ENCODE measurements around the gene FGF4. TPM values are rescaled to one million over a fixed set of nuclear protein-coding genes. Genes with fewer than 3 reads are reported as not detected.

The FGF4 gene
- total RNA-seq, 1 experiment from 2014 or later = not detected

DNA sequence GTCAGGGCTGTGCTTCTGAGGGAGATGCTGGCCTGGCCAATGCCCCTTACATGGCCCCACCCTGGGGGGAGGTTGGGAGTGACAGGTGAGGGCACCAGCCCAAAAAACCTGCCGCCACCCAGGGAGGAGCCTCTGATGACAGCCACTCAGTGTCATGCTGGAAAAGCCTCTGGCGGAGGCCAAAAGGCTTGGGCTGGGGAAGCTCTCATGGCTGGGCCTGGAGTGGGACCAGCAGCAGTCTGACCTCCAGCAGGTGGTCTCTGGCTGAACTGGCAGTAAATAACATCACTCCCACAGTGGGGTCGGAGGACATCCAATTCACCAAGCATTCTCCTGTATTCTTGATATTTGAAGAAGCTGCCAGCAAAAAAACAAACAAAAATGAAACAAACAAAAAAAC, 24.0 kb upstream of the FGF4 start:
- Histone ChIP-seq H3K4me3 (no peak overlapping the region), H3K27me3 (no peaks in the 10 kb centered on the region), H3K27ac (no peak overlapping the region), H3K36me3 (no peaks in the 10 kb centered on the region), H3K9me3 (replicated peaks) (no peaks in the 10 kb centered on the region), H3K4me1 (no peaks in the 10 kb centered on the region)
- DNase-seq = no peak

DNA sequence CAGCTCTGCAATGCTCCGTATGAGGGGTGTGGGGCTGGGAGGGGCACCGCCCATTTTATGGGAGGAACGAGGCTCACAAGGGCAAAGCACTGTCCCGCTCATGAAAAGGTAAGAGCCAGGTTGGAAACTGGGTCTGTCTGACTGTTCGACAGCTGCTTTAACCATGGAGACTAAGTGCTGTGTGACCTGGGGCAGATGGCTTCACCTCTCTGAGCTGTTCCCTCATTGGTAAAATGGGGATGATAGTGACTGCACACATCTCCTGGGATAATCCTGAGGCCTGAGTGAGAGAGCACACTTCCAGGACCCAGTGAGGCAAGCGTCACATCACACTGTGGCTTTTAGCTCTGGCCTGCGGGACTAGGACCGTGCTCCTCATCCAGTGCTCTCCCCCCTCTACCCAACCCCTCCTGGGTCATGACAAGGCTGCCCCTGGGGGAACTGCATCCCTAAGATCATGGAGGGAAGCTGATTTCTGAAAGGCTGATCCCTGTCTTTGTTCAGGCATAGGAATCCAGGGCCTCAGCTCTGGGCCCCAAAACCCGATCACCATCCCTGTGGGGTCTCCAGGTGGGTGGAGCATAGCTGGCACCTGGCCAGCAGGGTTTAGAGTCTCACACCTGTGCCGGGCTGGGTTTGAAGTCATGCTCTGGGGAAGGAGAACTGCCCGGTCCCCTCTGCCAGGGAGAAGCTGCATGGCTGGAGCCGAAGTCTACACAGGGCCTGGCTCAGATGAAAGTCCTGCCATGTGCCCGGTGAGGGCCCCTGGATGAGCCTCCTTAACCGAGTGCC, 22.8 kb upstream of the FGF4 start:
- Histone ChIP-seq H3K4me3 (no peak overlapping the region), H3K36me3 (no peaks in the 10 kb centered on the region), H3K4me1 (no peaks in the 10 kb centered on the region), H3K27ac (no peak overlapping the region), H3K9me3 (replicated peaks) (no peaks in the 10 kb centered on the region), H3K27me3 (no peaks in the 10 kb centered on the region)
- DNase-seq = no peak

- H3K27ac ChIP-seq = no peak overlapping the region
- H3K4me3 ChIP-seq = no peak overlapping the region
- DNase-seq = no peak
- no peaks in the 10 kb centered on the region for H3K4me1 ChIP-seq
- H3K9me3 ChIP-seq (replicated peaks) = no peaks in the 10 kb centered on the region
- no peaks in the 10 kb centered on the region for H3K27me3 ChIP-seq
- H3K36me3 ChIP-seq = no peaks in the 10 kb centered on the region
Observed at GRCh38 chr11:69797156-69797555, 22.0 kb upstream of the FGF4 start.

GRCh38 chr11:69796063-69796462, 20.9 kb upstream of the FGF4 start:
- no peaks in the 10 kb centered on the region for H3K4me1 ChIP-seq

DNA sequence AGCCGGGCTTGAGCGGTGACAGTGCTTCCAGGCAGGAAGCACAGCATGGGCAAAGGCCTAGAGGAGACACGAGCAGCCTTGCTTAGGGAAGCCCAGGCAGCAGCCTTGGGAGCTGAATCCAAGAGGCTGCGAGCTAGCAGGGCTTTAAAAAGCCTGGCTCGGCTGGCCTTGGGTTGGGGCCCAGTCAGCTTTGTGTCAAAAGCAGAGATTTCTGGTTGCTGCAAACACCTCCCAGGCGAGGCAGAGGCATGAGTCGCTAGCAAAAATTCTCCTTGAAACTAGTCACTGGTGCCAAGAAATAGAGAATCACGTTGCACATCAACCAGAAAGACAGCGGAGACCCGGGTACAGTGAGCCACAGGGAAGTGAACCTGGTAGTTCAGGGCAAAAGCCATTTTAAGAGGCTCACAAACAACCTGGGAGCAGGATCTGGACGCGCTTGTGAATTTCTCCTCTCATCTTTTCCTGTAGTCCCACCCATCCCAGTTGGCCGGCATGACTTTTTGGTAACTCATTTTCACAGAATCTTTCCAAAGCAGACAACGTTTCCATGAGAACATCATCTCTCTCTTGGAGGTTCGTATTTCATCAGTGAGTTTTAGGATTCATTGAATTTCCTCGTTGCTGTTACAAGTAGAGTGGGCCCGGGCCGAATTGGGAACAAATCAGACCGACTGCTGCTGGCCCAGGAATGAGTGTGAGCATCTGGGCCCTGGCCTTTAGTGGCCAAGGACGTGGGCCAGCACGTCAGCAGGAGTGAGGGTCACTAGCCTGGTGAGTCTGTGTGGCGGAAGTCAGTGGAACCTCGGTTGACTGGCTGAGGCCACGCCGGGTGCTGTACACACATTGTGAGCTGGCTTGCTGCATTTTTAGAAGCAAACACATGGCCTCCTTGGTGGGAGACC, 16.4 kb upstream of the FGF4 start:
- H3K27me3 ChIP-seq = 0 out of 2 replicates have a peak, but pooled peaks cover 8% of the 10 kb centered on the region
- DNase-seq = no peak
- H3K36me3 ChIP-seq = no peaks in the 10 kb centered on the region
- no peak overlapping the region for H3K27ac ChIP-seq
- H3K9me3 ChIP-seq (replicated peaks) = no peaks in the 10 kb centered on the region
- H3K4me3 ChIP-seq = no peak overlapping the region
- no peaks in the 10 kb centered on the region for H3K4me1 ChIP-seq

More at GRCh38 chr11:69796063-69796462, 20.9 kb upstream of the FGF4 start:
- Histone ChIP-seq H3K9me3 (replicated peaks) (no peaks in the 10 kb centered on the region), H3K27me3 (no peaks in the 10 kb centered on the region), H3K36me3 (no peaks in the 10 kb centered on the region), H3K27ac (no peak overlapping the region), H3K4me3 (no peak overlapping the region)
- no peak for DNase-seq

DNA sequence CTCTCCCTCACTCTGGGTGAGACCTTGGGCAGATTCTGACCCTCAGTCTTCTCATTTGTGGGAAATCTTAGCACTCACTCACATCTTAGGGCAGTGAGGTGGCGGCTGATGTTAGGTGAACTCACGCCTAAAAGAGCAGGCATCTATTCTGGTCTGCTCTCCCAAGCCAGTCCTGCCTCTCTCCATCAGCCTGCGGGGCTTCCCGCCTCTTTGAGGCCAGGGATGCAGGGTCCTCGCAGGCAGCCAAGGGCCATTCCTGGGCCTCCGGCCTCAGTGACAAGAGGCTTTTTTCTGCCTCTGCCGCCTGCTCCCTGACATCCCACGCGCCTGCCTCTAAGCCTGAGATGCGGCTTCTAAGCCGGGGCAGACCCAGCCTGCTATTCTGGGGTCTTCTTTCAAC, 13.8 kb upstream of the FGF4 start:
- H3K36me3 ChIP-seq = no peaks in the 10 kb centered on the region
- H3K4me1 ChIP-seq = no peaks in the 10 kb centered on the region
- 0 out of 2 replicates have a peak, but pooled peaks cover 8% of the 10 kb centered on the region for H3K27me3 ChIP-seq
- no peak overlapping the region for H3K4me3 ChIP-seq
- no peak for DNase-seq
- H3K27ac ChIP-seq = no peak overlapping the region
- H3K9me3 ChIP-seq (replicated peaks) = no peaks in the 10 kb centered on the region

DNA sequence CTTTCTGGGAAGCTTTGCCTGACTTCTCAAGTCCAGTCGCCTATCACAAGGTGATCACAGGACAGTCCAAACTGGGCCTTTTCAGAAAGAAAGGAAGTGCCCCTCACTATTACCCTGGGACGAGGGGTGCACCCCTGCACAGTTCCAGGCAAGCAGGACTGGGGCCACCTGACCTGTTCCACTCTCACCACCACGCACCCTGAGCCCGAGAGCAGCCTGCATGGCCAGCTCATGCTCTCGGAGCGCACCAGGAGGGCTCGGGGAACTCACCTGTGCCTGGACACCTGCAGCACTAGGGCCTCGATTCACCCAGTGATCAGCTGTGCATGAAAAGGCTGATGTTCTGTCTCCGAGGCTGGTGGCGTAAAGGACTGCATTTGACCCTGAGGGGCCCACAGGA, 12.8 kb upstream of the FGF4 start:
- no peak for DNase-seq
- Histone ChIP-seq H3K27ac (no peak overlapping the region), H3K4me3 (no peak overlapping the region), H3K36me3 (no peaks in the 10 kb centered on the region), H3K27me3 (0 out of 2 replicates have a peak, but pooled peaks cover 8% of the 10 kb centered on the region), H3K9me3 (replicated peaks) (no peaks in the 10 kb centered on the region), H3K4me1 (no peaks in the 10 kb centered on the region)

- H3K4me3 ChIP-seq = no peak overlapping the region
- H3K36me3 ChIP-seq = no peaks in the 10 kb centered on the region
- 0 out of 2 replicates have a peak, but pooled peaks cover 8% of the 10 kb centered on the region for H3K27me3 ChIP-seq
- no peaks in the 10 kb centered on the region for H3K4me1 ChIP-seq
- no peak for DNase-seq
- no peak overlapping the region for H3K27ac ChIP-seq
- no peaks in the 10 kb centered on the region for H3K9me3 ChIP-seq (replicated peaks)
Observed at GRCh38 chr11:69787457-69787856, 12.3 kb upstream of the FGF4 start.

GRCh38 chr11:69781241-69781640, 6.1 kb upstream of the FGF4 start:
- no peak for DNase-seq
- Histone ChIP-seq H3K27me3 (no peaks in the 10 kb centered on the region), H3K27ac (no peak overlapping the region), H3K9me3 (replicated peaks) (no peaks in the 10 kb centered on the region), H3K4me3 (no peak overlapping the region), H3K4me1 (no peaks in the 10 kb centered on the region), H3K36me3 (no peaks in the 10 kb centered on the region)

DNA sequence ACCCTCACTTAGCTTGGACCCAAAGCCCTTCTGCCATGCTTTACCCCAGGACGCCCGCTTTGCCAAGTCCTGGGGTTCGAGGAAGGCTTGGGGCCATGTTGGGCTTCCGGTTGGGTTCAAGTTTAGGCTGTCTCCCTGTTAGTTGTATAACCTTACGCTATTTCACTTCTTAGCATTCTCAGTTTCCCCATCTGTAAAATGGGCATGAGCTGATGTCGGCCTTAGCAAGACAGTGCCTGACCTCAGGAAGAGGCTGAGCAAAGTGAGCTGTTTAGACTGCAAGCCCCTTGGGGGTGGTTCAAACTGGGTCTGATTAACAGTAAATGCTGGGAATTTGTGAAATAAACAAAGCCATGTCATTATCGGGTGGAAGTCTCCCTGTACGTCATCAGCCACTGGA, 3.2 kb upstream of the FGF4 start:
- DNase-seq = no peak
- H3K4me3 ChIP-seq = no peak overlapping the region
- H3K27ac ChIP-seq = no peak overlapping the region
- no peaks in the 10 kb centered on the region for H3K36me3 ChIP-seq
- no peaks in the 10 kb centered on the region for H3K9me3 ChIP-seq (replicated peaks)
- H3K4me1 ChIP-seq = no peaks in the 10 kb centered on the region
- H3K27me3 ChIP-seq = no peaks in the 10 kb centered on the region

DNA sequence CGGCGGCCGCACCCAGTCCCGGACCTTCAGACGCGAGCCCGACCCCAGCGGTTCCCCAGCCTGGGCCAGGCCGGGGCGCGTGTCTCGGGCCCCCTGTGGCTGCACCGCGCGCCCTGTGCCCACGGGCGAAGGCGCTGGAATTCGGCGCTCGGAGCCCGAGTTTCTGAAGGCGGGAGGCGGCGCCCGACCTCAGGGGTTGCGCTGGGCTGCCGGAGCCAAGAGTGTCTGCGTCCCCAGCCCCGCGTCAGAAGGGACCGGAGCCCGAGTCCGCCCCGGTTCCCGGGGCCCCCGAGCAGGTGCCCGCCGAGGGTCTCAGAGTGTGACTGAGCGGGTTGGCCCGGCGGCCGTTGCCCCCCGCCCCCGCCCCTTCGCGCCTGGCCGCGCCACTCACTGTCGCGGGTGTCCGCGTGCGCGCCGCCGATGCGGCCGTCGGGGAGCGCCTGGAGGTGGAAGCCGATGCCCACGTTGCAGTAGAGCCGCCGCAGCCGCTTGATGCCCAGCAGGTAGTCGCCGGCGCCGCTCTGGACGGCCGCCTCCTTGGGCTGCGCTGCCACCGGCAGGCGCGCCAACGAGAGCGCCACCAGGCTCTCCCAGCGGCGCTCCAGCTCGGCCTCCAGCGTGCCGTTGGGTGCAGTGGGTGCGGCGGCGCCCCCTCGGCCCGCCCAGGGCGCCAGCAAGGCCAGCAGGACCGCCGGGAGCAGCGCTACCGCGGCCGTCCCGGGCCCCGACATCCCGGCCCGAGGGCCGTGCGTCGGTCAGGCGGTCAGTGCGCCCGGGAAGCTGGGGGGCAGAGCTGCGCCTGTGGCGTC, 583 bp downstream of the FGF4 start:
- Histone ChIP-seq H3K4me3 (no peak overlapping the region), H3K27ac (no peak overlapping the region), H3K4me1 (no peaks in the 10 kb centered on the region), H3K36me3 (no peaks in the 10 kb centered on the region), H3K9me3 (replicated peaks) (no peaks in the 10 kb centered on the region), H3K27me3 (no peaks in the 10 kb centered on the region; the same call in 1 of the 2 replicates)
- no peak for DNase-seq

DNA sequence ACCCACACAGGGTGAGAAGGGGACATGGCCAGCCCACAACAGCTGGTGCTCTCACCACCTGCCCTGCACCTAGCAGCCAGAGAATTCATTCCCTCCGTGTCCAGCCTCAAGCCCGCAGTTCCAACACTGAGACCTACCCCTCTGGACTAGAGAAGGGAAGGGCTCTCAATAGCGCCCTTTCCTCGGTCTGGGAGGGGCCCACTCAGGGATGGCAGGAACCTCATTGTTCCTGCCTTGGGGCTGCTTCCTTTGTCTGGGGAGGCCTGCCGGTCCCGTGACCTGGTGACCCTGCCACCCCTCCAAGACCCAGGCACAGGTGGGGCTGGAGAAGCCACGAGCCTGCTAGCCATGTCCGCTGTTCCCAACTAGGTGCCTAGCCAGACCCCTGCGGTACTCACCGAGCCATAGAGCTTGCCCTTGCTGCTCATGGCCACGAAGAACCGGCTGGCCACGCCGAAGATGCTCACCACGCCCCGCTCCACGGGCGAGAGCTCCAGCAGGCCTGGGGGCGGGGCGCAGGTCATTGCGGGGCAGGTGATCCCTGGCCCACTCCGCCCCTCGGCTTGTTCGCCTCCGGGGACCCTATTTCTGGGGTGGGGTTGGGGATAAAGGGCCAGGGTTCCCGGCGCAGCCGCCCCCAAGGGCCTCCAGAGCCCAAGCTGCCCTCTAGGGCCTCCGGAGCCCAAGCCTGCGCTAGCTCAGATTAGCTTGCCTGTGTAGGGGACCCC, 1.4 kb downstream of the FGF4 start:
- no peaks in the 10 kb centered on the region; the same call in 1 of the 2 replicates for H3K27me3 ChIP-seq
- no peaks in the 10 kb centered on the region for H3K4me1 ChIP-seq

DNA sequence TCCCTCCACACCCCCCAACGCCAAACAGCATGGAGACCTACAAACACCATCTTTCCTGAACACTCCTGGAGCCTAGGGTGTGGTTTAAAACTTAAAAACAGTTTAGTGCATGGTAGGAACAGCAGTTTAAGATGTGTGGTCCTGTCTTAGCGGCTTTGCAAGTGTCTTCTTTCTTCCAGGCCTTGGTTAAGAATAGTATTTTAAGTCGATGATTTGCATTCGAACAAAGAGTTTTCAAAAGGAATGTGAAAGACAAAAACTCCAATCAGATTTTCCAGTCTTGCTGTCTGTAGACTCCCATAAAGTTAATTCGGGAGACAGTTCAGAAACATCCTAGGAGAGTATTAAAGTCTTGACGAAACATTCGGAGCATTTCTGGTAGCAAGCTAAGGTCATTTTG, 3.7 kb downstream of the FGF4 start:
- DNase-seq = no peak
- H3K27ac ChIP-seq = no peak overlapping the region
- H3K4me1 ChIP-seq = no peaks in the 10 kb centered on the region
- H3K36me3 ChIP-seq = no peaks in the 10 kb centered on the region
- no peak overlapping the region for H3K4me3 ChIP-seq
- no peaks in the 10 kb centered on the region for H3K9me3 ChIP-seq (replicated peaks)
- no peaks in the 10 kb centered on the region; the same call in 1 of the 2 replicates for H3K27me3 ChIP-seq

More for the DNA sequence above, 1.4 kb downstream of the FGF4 start:
- Histone ChIP-seq H3K27ac (no peak overlapping the region), H3K36me3 (no peaks in the 10 kb centered on the region), H3K9me3 (replicated peaks) (no peaks in the 10 kb centered on the region), H3K4me3 (no peak overlapping the region)
- no peak for DNase-seq

GRCh38 chr11:69770540-69770939, 4.6 kb downstream of the FGF4 start:
- Histone ChIP-seq H3K27ac (no peak overlapping the region), H3K4me1 (no peaks in the 10 kb centered on the region), H3K27me3 (no peaks in the 10 kb centered on the region; the same call in 1 of the 2 replicates), H3K36me3 (no peaks in the 10 kb centered on the region), H3K4me3 (no peak overlapping the region), H3K9me3 (replicated peaks) (no peaks in the 10 kb centered on the region)
- DNase-seq = no peak

Measured in SJCRH30 (cell line).